Measurements from ENCODE around the gene FOXP4. TPM values are rescaled to one million over a fixed set of nuclear protein-coding genes. Genes with fewer than 3 reads are reported as not detected.

The FOXP4 gene
- total and polyA plus RNA-seq, 2 donors from 2014 or later, result 14.0 to 33.2 TPM

GRCh38 chr6:41589636-41590622 is 43.7 kb downstream of the FOXP4 start:
- H3K27me3 ChIP-seq (ENCODE audit: control insufficient read depth, insufficient read depth, low read length), result no peaks in the 10 kb centered on the region
- no peak for FAIRE-seq
- H3K27ac ChIP-seq (ENCODE audit: low read depth in 2 of 2, low read length in 2 of 2), result no peak overlapping the region
- TF ChIP-seq, protein P1, sequence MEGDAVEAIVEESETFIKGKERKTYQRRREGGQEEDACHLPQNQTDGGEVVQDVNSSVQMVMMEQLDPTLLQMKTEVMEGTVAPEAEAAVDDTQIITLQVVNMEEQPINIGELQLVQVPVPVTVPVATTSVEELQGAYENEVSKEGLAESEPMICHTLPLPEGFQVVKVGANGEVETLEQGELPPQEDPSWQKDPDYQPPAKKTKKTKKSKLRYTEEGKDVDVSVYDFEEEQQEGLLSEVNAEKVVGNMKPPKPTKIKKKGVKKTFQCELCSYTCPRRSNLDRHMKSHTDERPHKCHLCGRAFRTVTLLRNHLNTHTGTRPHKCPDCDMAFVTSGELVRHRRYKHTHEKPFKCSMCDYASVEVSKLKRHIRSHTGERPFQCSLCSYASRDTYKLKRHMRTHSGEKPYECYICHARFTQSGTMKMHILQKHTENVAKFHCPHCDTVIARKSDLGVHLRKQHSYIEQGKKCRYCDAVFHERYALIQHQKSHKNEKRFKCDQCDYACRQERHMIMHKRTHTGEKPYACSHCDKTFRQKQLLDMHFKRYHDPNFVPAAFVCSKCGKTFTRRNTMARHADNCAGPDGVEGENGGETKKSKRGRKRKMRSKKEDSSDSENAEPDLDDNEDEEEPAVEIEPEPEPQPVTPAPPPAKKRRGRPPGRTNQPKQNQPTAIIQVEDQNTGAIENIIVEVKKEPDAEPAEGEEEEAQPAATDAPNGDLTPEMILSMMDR (IDR thresholded peaks at IDR 0.05; ENCODE audit: borderline replicate concordance, extremely low read depth, insufficient read depth), result no peak
- no peak overlapping the region for H3K9ac ChIP-seq (ENCODE audit: low read length in 3 of 3)
- no peak overlapping the region for H3K4me3 ChIP-seq (ENCODE audit: low read length in 3 of 3)
- DNase-seq, result no peak
- no peaks in the 10 kb centered on the region for H3K4me1 ChIP-seq (ENCODE audit: control insufficient read depth in 2 of 3, insufficient read depth in 2 of 3, low read depth in 1 of 3, low read length in 3 of 3)
- intact Hi-C loops (cut with DNase I), result loop anchor here (10.0 kb wide), 1 partner anchor 125 kb away; no protein-coding TSS in a partner anchor
- H3K9me3 ChIP-seq (ENCODE audit: control insufficient read depth in 2 of 3, insufficient read depth in 1 of 3, low read length in 3 of 3), result no peaks in the 10 kb centered on the region
- H3K36me3 ChIP-seq (ENCODE audit: control insufficient read depth in 2 of 3, insufficient read depth in 3 of 3, low read length in 3 of 3), result peaks cover 4 to 15% (median 13%) of the 10 kb centered on the region in 3 donors

DNA sequence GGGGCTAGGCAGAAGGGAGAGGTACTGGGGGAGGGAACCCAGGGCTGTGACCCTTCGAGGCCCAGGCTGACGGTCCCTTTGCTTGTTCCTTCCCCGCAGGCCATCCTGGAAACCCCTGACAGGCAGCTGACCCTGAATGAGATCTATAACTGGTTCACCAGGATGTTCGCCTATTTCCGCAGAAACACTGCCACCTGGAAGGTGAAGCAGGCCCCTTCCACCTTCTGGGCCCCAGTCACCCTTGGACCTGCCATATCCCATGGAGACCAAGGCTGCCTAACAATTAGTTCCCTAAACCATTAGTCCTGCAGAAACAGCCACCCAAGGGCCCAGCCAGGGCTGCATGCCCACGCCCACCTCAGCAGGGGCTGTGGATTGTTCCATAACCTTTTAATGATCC is 44.9 kb downstream of the FOXP4 start:
- Histone ChIP-seq H3K4me1 (ENCODE audit: control insufficient read depth in 2 of 3, insufficient read depth in 2 of 3, low read depth in 1 of 3, low read length in 3 of 3) (no peaks in the 10 kb centered on the region), H3K27ac (ENCODE audit: low read depth in 2 of 2, low read length in 2 of 2) (no peak overlapping the region), H3K36me3 (ENCODE audit: control insufficient read depth in 2 of 3, insufficient read depth in 3 of 3, low read length in 3 of 3) (peaks cover 4 to 18% (median 15%) of the 10 kb centered on the region in 3 donors), H3K27me3 (ENCODE audit: control insufficient read depth, insufficient read depth, low read length) (no peaks in the 10 kb centered on the region), H3K4me3 (ENCODE audit: low read length in 3 of 3) (no peak overlapping the region), H3K9ac (ENCODE audit: low read length in 3 of 3) (no peak overlapping the region), H3K9me3 (ENCODE audit: control insufficient read depth in 2 of 3, insufficient read depth in 1 of 3, low read length in 3 of 3) (no peaks in the 10 kb centered on the region)
- DNase-seq, result no peak
- intact Hi-C loops (cut with DNase I), result loop anchor here (10.0 kb wide), 1 partner anchor 126 kb away; no protein-coding TSS in a partner anchor
- TF ChIP-seq, protein P1 (IDR thresholded peaks at IDR 0.05; ENCODE audit: borderline replicate concordance, extremely low read depth, insufficient read depth), result no peak
- no peak for FAIRE-seq

- Histone ChIP-seq H3K27ac (ENCODE audit: low read depth in 2 of 2, low read length in 2 of 2) (no peak overlapping the region), H3K4me3 (ENCODE audit: low read length in 3 of 3) (no peak overlapping the region), H3K27me3 (ENCODE audit: control insufficient read depth, insufficient read depth, low read length) (no peaks in the 10 kb centered on the region), H3K9me3 (ENCODE audit: control insufficient read depth in 2 of 3, insufficient read depth in 1 of 3, low read length in 3 of 3) (no peaks in the 10 kb centered on the region), H3K4me1 (ENCODE audit: control insufficient read depth in 2 of 3, insufficient read depth in 2 of 3, low read depth in 1 of 3, low read length in 3 of 3) (no peaks in the 10 kb centered on the region), H3K9ac (ENCODE audit: low read length in 3 of 3) (no peak overlapping the region), H3K36me3 (ENCODE audit: control insufficient read depth in 2 of 3, insufficient read depth in 3 of 3, low read length in 3 of 3) (peaks cover 4 to 25% (median 19%) of the 10 kb centered on the region in 3 donors)
- FAIRE-seq (no peak), DNase-seq (peak; percentile 80 to 90 (median 84))
- intact Hi-C loops (cut with DNase I), result loop anchor here (10.0 kb wide), 1 partner anchor 127 kb away; no protein-coding TSS in a partner anchor
- TF ChIP-seq, protein P1 (IDR thresholded peaks at IDR 0.05; ENCODE audit: borderline replicate concordance, extremely low read depth, insufficient read depth), result peak; percentile 93
Observed at GRCh38 chr6:41591859-41592502, 45.8 kb downstream of the FOXP4 start.

All from kidney (tissue), 14 donors.